IPS-20b (cell line): Measurements from ENCODE around the gene PAX2.

ENCODE experiments used
- H3K27ac ChIP-seq: one replicate; pipeline ENCODE4 v1.5.1; 2013; ENCODE audit warnings: low read length
- H3K27me3 ChIP-seq: 2 replicates; pipeline ENCODE4 v1.6.1; 2013; ENCODE audit warnings: mild to moderate bottlenecking, low read length, inconsistent platforms; ENCODE audit not compliant: insufficient read depth
- H3K36me3 ChIP-seq: 2 replicates; pipeline ENCODE4 v1.6.1; 2013; ENCODE audit warnings: low read depth, mild to moderate bottlenecking, inconsistent platforms, low read length, moderate library complexity; ENCODE audit not compliant: insufficient read depth
- H3K4me1 ChIP-seq: 2 replicates; pipeline ENCODE4 v1.6.1; 2013; ENCODE audit warnings: mild to moderate bottlenecking, control low read depth, inconsistent platforms, low read length, moderate library complexity; ENCODE audit not compliant: insufficient read depth
- H3K4me3 ChIP-seq: 2 replicates; pipeline ENCODE4 v1.5.1; 2013; ENCODE audit warnings: mild to moderate bottlenecking, low read length, inconsistent platforms
- H3K9ac ChIP-seq: 2 replicates; pipeline ENCODE4 v1.6.1; 2013; ENCODE audit warnings: low read depth, mild to moderate bottlenecking, inconsistent platforms, low read length, moderate library complexity
- H3K9me3 ChIP-seq: 2 replicates; pipeline ENCODE4 v1.6.1; 2013; ENCODE audit warnings: mild to moderate bottlenecking, low read depth, low read length, inconsistent platforms; ENCODE audit not compliant: insufficient read depth

Gene PAX2

GRCh38 chr10:100868382-100868781, 123.0 kb downstream of the PAX2 start:
- Histone ChIP-seq H3K4me3 (no peak overlapping the region), H3K4me1 (peaks cover 3% of the 10 kb centered on the region; the same call in 1 of the 2 replicates), H3K27me3 (peaks cover 67% of the 10 kb centered on the region), H3K36me3 (no peaks in the 10 kb centered on the region), H3K9me3 (no peaks in the 10 kb centered on the region), H3K9ac (no peak overlapping the region), H3K27ac (no peak overlapping the region)

GRCh38 chr10:100869399-100869798, 124.0 kb downstream of the PAX2 start:
- H3K4me1 ChIP-seq, result peaks cover 3% of the 10 kb centered on the region; the same call in 1 of the 2 replicates
- no peaks in the 10 kb centered on the region for H3K9me3 ChIP-seq
- H3K4me3 ChIP-seq, result no peak overlapping the region
- peaks cover 63% of the 10 kb centered on the region for H3K27me3 ChIP-seq
- H3K36me3 ChIP-seq, result no peaks in the 10 kb centered on the region
- no peak overlapping the region for H3K27ac ChIP-seq
- H3K9ac ChIP-seq, result no peak overlapping the region

DNA sequence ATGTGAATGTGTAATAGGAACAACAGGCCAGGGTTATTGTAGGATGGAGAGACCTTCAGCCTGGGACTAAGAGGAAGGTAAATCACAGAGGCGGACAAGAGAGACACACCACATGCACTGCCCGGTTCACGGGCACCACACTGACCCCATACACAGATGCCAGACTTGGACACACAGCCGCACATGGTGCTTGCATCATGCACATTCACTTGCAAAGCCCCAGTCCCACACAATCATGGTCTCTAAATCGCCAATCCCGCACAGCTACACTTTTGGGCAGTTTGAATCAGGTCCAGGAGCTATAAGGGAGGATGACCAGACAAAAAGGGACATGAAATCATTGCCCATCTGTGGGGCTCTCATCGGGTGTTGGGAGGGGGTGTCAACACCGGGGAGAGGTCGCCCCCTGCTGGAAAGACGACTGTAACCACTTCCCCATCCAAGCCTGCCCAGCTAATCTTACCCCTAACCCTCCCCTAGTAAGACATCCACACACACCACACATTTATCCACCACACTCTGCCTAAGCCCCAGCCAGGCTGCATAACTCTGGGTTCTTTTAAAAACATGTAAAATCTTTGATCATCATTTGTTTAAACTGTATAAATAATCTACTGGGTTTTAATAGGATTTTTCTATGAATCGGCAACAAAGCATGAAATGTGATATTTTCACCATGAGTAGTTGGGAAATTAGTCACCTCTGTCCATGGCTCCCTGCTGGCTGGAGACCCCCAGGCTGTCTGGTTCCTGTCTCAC, 126.8 kb downstream of the PAX2 start:
- Histone ChIP-seq H3K27ac (no peak overlapping the region), H3K4me3 (no peak overlapping the region), H3K9me3 (no peaks in the 10 kb centered on the region), H3K9ac (no peak overlapping the region), H3K4me1 (no peaks in the 10 kb centered on the region; the same call in 1 of the 2 replicates), H3K36me3 (no peaks in the 10 kb centered on the region), H3K27me3 (peaks cover 57% of the 10 kb centered on the region)

- no peak overlapping the region for H3K27ac ChIP-seq
- H3K9me3 ChIP-seq, result no peaks in the 10 kb centered on the region
- H3K4me3 ChIP-seq, result no peak overlapping the region
- H3K4me1 ChIP-seq, result no peaks in the 10 kb centered on the region; the same call in 1 of the 2 replicates
- H3K9ac ChIP-seq, result no peak overlapping the region
- H3K36me3 ChIP-seq, result no peaks in the 10 kb centered on the region
- peaks cover 58% of the 10 kb centered on the region for H3K27me3 ChIP-seq
Measured at GRCh38 chr10:100873146-100873826, 127.9 kb downstream of the PAX2 start.

DNA sequence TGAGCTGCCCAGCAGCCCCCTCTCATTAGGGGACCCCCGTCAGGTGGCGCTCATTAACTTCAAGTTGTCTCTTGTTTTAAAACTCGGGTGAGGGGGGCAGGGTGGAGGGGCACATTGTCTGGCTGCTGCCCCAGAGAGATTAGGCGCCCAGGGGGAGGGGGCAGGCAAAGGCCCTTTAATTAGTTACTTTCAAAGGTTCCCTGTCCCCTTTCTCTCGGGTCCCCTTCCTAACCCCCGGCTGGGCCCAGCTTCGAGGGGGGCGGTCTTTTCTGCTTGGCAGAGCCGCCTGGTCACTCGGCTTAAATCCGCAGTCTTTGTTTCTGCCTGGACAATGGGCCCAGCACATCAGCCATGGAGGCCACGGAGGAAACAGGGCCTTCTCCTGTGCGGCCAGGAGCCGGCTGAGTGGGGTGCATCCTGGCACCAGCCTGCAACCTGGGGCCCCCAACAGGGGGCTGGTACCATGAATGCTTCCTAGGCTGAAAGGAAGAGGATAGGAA, 128.5 kb downstream of the PAX2 start:
- no peaks in the 10 kb centered on the region; the same call in 1 of the 2 replicates for H3K4me1 ChIP-seq
- no peaks in the 10 kb centered on the region for H3K36me3 ChIP-seq
- H3K9me3 ChIP-seq, result no peaks in the 10 kb centered on the region
- peak overlapping the region; percentile 45; the same call in 1 of the 2 replicates for H3K9ac ChIP-seq
- H3K27me3 ChIP-seq, result peaks cover 58% of the 10 kb centered on the region
- H3K27ac ChIP-seq, result no peak overlapping the region
- no peak overlapping the region for H3K4me3 ChIP-seq

DNA sequence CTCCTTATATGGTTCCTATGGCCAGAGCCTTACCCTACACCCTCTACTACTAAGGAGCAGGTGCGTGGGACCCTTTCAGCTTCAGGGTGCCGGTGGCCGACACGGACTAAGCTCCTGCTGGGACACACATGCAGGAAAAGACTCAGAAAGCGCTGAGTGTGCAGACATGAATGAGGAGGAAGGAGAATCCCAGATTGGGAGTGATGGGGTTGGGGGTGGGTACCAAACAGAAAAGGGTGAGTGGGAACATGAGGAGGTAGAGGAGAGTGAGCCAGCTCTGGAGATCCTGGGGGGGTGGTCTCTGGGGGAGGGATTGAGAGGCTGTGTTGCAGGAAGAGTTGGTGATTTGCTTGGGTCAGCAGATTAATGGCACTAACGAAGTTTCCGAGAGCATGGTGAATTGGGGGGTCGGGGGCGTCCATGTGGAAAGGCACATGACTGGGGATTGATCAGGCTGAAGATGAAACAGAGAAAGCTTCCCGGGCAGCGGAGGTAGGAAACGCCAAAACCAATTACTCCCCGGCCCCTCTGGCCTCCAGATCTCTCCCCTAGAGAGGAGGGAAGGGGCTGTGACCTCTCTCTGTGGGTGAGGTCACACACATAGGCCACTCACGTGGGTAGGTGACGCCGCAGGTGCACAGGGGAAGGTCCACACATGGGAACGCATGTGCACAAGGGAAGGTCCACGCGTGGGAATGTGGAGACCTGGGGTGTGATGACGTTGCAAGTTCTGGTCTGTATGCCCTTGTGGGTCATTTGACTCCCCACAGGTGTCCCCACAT, 129.5 kb downstream of the PAX2 start:
- H3K9ac ChIP-seq, result no peak overlapping the region
- no peaks in the 10 kb centered on the region for H3K9me3 ChIP-seq
- no peak overlapping the region for H3K27ac ChIP-seq
- H3K4me1 ChIP-seq, result no peaks in the 10 kb centered on the region; the same call in 1 of the 2 replicates
- H3K4me3 ChIP-seq, result no peak overlapping the region
- peaks cover 54% of the 10 kb centered on the region for H3K27me3 ChIP-seq
- H3K36me3 ChIP-seq, result no peaks in the 10 kb centered on the region

DNA sequence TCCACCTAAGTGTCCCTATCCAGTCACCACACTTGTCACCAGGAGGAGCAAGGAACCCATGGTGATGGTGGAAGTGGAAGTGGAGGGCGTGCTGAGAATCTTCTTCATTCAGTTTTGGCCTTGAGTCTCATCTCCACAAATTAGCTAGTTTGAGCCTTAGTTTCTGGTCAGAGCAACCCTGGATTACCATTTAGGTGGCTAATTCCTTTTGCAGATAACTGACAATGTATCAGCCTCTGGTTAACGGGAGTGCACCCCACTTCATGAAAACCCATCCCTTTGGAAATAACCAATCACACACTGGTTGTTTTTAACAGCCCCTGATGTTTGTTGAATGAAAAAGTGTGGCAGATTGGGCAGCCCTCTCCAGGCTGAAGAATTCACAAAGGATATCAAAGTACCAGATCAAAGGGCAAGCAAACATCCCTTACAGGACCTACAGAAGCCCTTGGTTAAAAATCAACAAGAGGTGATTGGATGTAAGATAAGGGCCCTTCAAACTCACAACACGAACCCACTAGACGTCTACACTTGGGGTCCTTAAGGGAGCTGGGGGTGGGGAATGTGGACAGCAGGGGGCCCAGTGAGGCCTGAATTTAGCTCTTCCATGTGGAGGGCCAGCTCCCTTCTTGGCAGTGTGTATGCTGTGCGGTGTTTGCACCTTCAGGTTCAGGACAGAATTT, 130.2 kb downstream of the PAX2 start:
- no peak overlapping the region for H3K9ac ChIP-seq
- H3K36me3 ChIP-seq, result no peaks in the 10 kb centered on the region
- peaks cover 54% of the 10 kb centered on the region for H3K27me3 ChIP-seq
- H3K9me3 ChIP-seq, result no peaks in the 10 kb centered on the region
- no peak overlapping the region for H3K27ac ChIP-seq
- no peaks in the 10 kb centered on the region; the same call in 1 of the 2 replicates for H3K4me1 ChIP-seq
- H3K4me3 ChIP-seq, result no peak overlapping the region

- Histone ChIP-seq H3K9ac (no peak overlapping the region), H3K36me3 (no peaks in the 10 kb centered on the region), H3K27me3 (peaks cover 53% of the 10 kb centered on the region), H3K27ac (no peak overlapping the region), H3K4me3 (no peak overlapping the region), H3K9me3 (no peaks in the 10 kb centered on the region), H3K4me1 (no peaks in the 10 kb centered on the region; the same call in 1 of the 2 replicates)
Measured at GRCh38 chr10:100876585-100877460, 131.4 kb downstream of the PAX2 start.

GRCh38 chr10:100877461-100877850, 132.1 kb downstream of the PAX2 start:
- no peak overlapping the region for H3K27ac ChIP-seq
- H3K9me3 ChIP-seq, result no peaks in the 10 kb centered on the region
- H3K9ac ChIP-seq, result no peak overlapping the region
- peaks cover 49% of the 10 kb centered on the region for H3K27me3 ChIP-seq
- no peaks in the 10 kb centered on the region; the same call in 1 of the 2 replicates for H3K4me1 ChIP-seq
- H3K36me3 ChIP-seq, result no peaks in the 10 kb centered on the region
- H3K4me3 ChIP-seq, result no peak overlapping the region

GRCh38 chr10:100878291-100878910, 133.0 kb downstream of the PAX2 start:
- Histone ChIP-seq H3K27me3 (peaks cover 43% of the 10 kb centered on the region), H3K27ac (no peak overlapping the region), H3K9me3 (no peaks in the 10 kb centered on the region), H3K4me1 (no peaks in the 10 kb centered on the region; the same call in 1 of the 2 replicates), H3K9ac (no peak overlapping the region), H3K36me3 (no peaks in the 10 kb centered on the region), H3K4me3 (no peak overlapping the region)
